HG03342 (cell line): Measurements from ENCODE around the gene LIN7C.

Experiments used
- ATAC-seq: cut with Tn5 transposase; IDR thresholded peaks from one replicate; pipeline ENCODE4 v1.9.1; 2021; ENCODE audit warnings: mild to moderate bottlenecking, moderate library complexity; ENCODE audit not compliant: unreplicated experiment

Gene LIN7C

GRCh38 chr11:27471589-27472397 lies 34.8 kb downstream of the LIN7C start:
- peak; percentile 42 for ATAC-seq

GRCh38 chr11:27470826-27471588 lies 35.6 kb downstream of the LIN7C start:
- no peak for ATAC-seq

GRCh38 chr11:27470166-27470565 lies 36.4 kb downstream of the LIN7C start:
- no peak for ATAC-seq

GRCh38 chr11:27468995-27469695 lies 37.4 kb downstream of the LIN7C start:
- no peak for ATAC-seq

GRCh38 chr11:27468209-27468994 lies 38.2 kb downstream of the LIN7C start:
- ATAC-seq = no peak

- no peak for ATAC-seq
Observed at GRCh38 chr11:27467181-27467913, 39.2 kb downstream of the LIN7C start.

GRCh38 chr11:27466363-27466762 lies 40.2 kb downstream of the LIN7C start:
- ATAC-seq = no peak

- no peak for ATAC-seq
Observed at GRCh38 chr11:27465629-27466028, 40.9 kb downstream of the LIN7C start.

- no peak for ATAC-seq
Observed at GRCh38 chr11:27464909-27465308, 41.7 kb downstream of the LIN7C start.

- no peak for ATAC-seq
Observed at GRCh38 chr11:27464289-27464696, 42.3 kb downstream of the LIN7C start.

- ATAC-seq = no peak
Observed at GRCh38 chr11:27462543-27462942, 44.0 kb downstream of the LIN7C start.

- ATAC-seq = no peak
Observed at GRCh38 chr11:27460158-27460978, 46.2 kb downstream of the LIN7C start.

GRCh38 chr11:27459191-27459590 lies 47.4 kb downstream of the LIN7C start:
- no peak for ATAC-seq

GRCh38 chr11:27458182-27458581 lies 48.4 kb downstream of the LIN7C start:
- ATAC-seq = no peak

GRCh38 chr11:27456795-27457329 lies 49.7 kb downstream of the LIN7C start:
- no peak for ATAC-seq

- ATAC-seq = no peak
Observed at GRCh38 chr11:27456140-27456794, 50.3 kb downstream of the LIN7C start.

- no peak for ATAC-seq
Observed at GRCh38 chr11:27455667-27456066, 50.9 kb downstream of the LIN7C start.

GRCh38 chr11:27453701-27454100 lies 52.9 kb downstream of the LIN7C start:
- no peak for ATAC-seq
